Forelimb muscle (tissue), 1 donor: Measurements from ENCODE around the gene SETD2. TPM values are rescaled to one million over a fixed set of nuclear protein-coding genes. Genes with fewer than 3 reads are reported as not detected.
A peak's percentile ranks its signal among the peaks of the same experiment; 100 is the strongest.

Experiments used
- DNase-seq: peaks from one replicate; pipeline ENCODE4 v3.0.0-alpha.2; 2013; ENCODE audit warnings: low read depth
- polyA plus RNA-seq: library from polyadenylated mRNA; unstranded; fragments of 120-200 nt; gene quantifications from one replicate; pipeline ENCODE4 v1.2.1, GENCODE V29; 2013; ENCODE audit not compliant: insufficient read length

The SETD2 gene
- polyA plus RNA-seq, 1 donor = 29.6 TPM

- DNase-seq = peak; percentile 56
Observed at GRCh38 chr3:47009225-47010110, 154.4 kb downstream of the SETD2 start.

- no peak for DNase-seq
Observed at GRCh38 chr3:47008851-47009224, 155.1 kb downstream of the SETD2 start.

DNA sequence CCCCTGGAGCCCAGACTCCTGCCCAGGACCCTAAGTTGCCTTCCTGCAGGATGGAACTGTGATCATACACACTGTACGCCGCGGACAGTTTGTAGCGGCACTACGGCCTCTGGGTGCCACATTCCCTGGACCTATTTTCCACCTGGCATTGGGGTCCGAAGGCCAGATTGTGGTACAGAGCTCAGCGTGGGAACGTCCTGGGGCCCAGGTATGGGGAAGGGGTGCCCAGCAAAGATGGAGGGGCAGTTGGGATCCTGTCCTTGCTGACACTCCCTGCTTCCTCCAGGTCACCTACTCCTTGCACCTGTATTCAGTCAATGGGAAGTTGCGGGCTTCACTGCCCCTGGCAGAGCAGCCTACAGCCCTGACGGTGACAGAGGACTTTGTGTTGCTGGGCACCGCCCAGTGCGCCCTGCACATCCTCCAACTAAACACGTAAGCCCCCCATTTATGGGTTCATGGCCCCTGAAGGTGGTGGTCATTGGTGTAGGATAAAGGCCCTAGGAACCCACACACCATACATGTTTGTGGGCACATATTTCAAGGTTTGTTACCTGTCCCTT lies 155.6 kb downstream of the SETD2 start:
- DNase-seq = no peak

GRCh38 chr3:47007482-47008233 lies 156.3 kb downstream of the SETD2 start:
- no peak for DNase-seq

DNA sequence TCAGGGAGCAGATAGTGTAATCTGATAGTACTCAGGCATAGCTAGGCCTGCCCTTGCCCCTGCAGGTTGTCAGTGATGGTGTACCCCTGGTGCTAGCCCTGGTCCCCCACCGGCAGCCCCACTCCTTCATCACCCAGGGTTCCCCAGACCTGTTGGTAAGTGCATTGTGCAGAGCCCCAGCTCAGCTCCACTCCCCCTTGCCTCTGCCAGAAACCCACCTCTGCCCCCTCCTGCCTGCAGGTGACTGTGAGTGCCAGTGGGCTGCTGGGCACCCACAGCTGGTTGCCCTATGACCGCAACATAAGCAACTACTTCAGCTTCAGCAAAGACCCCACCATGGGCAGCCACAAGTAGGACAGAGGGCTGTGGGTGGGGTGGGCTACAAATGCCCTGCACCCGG lies 156.9 kb downstream of the SETD2 start:
- no peak for DNase-seq

DNA sequence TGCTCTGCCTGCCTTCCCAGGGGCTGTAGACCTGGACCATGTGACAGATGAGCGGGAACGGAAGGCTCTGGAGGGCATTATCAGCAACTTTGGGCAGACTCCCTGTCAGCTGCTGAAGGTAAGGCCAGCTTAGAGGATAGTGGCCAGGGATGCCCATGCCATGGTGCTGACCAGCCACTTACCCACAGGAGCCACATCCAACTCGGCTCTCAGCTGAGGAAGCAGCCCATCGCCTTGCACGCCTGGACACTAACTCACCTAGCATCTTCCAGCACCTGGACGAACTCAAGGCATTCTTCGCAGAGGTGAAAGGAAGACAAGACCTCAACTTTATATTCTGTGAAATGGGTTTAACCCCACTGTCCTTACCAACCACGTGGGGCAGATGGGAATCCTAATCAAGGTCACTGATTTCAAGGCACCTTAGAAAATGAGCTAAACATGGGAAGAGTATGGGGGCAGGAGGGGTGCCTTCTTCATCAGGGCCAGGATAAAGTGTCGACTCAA lies 157.7 kb downstream of the SETD2 start:
- DNase-seq = no peak

DNA sequence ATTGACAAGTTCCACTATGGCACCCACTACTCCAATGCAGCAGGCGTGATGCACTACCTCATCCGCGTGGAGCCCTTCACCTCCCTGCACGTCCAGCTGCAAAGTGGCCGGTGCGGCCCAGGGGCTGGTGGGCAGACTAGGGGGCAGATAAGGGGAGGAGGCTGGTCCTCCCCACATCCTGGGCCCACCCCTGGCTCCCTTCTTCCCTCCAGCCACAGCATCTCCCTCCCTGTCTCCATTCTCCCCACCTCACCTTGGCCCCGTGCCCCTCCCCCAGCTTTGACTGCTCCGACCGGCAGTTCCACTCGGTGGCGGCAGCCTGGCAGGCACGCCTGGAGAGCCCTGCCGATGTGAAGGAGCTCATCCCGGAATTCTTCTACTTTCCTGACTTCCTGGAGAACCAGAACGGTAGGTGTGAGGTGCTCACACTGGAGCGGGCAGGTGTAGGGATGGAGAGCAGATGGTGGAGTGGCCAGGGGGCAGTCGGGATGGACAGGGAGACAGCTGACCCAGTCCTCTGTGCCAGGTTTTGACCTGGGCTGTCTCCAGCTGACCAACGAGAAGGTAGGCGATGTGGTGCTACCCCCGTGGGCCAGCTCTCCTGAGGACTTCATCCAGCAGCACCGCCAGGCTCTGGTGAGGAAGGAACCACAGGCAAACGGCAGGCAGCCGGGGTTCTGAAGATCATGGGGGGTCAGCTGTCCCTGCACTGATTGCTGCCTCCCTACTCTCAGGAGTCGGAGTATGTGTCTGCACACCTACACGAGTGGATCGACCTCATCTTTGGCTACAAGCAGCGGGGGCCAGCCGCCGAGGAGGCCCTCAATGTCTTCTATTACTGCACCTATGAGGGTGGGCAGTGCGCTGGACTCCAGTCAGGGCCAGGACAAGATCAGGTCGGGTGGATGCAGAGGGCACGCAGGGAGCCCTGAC lies 158.4 kb downstream of the SETD2 start:
- DNase-seq = no peak

DNA sequence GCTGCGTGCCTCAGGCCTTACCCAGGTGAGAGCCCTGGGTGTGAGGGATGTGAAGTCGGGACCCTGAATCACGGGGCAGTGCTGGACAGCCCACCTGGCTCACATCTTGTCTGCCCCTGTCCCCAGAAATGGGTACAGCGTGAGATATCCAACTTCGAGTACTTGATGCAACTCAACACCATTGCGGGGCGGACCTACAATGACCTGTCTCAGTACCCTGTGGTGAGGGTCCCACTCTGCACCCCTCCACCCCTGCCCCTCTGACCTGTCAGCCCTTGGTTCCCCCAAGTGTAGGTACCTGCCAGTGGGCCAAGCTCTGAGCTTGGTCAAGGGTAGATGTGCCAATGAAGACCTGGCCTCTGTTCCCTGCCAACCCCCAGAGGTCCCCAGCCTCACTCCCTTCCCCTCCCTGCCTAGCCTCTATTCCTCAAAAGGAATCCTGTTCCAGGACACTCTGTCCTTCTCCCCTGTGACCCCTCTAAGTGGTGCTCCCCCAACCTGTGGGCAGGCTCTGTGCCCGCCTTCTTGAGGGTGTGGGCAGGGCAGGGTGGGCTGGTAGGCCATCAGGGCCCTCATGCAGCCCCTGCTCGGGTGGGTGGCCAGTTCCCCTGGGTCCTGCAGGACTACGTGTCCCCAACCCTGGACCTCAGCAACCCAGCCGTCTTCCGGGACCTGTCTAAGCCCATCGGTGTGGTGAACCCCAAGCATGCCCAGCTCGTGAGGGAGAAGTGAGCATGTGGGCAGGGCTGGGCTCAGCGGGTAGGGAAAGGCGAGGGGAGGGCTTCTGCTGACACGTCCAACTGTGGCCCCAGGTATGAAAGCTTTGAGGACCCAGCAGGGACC lies 159.3 kb downstream of the SETD2 start:
- DNase-seq = no peak

GRCh38 chr3:47003461-47004368 lies 160.2 kb downstream of the SETD2 start:
- no peak for DNase-seq

DNA sequence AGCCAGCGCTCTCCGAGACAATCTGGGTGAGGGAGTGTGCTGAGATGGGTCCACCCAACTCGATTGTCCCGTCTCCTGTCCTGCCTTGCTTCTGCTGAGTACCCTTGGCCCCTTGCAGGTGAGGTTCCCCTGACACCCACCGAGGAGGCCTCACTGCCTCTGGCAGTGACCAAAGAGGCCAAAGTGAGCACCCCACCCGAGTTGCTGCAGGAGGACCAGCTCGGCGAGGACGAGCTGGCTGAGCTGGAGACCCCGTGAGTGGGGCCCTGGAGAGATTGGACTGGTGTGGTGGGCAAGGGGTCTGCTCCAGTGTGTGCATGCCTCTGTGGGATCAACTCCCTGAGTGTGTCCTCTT lies 160.9 kb downstream of the SETD2 start:
- DNase-seq = no peak

DNA sequence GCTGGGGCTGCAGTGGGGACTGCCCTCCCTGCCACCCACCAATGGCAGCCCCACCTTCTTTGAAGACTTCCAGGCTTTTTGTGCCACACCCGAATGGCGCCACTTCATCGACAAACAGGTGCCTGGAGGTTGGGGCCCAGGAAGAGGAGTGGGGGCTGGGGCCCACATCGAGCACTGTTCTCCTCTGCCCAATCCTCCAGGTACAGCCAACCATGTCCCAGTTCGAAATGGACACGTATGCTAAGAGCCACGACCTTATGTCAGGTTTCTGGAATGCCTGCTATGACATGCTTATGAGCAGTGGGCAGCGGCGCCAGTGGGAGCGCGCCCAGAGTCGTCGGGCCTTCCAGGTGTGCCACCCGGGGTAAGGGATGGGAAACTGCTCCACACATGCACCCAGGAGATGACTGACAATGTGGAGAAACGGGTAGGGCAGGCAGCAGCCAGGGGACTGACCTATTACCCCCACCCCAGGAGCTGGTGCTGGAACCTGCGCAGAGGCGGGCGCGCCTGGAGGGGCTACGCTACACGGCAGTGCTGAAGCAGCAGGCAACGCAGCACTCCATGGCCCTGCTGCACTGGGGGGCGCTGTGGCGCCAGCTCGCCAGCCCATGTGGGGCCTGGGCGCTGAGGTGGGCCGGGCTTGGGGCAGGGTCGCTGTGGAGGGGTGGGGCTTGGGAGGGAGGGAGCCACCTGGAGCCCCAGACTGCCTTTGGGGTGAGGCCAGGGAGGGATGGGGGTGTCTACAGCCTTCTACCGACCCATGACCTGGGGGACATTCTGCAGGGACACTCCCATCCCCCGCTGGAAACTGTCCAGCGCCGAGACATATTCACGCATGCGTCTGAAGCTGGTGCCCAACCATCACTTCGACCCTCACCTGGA lies 161.5 kb downstream of the SETD2 start:
- no peak for DNase-seq

DNA sequence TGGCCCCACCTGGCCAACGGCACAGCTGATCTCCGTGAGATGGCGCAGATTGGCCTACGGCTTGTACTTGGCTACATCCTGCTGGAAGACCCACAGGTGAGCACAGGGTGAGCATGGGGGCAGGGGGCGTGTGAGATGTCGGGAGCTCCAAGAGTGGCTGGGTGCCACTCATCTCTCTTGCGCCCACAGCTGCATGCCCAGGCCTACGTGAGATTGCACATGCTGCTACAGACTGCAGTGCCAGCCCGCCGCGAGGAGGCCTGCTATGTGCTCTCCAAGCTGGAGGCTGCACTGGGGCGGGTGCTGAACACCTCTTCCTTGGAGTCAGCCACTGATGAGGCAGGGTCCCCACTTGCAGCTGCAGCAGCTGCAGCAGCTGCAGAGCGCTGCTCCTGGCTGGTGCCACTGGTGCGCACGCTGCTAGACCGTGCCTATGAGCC lies 162.2 kb downstream of the SETD2 start:
- DNase-seq = no peak

- no peak for DNase-seq
Observed at GRCh38 chr3:47000922-47001730, 162.8 kb downstream of the SETD2 start.

GRCh38 chr3:47000198-47000815 lies 163.6 kb downstream of the SETD2 start:
- DNase-seq = no peak

DNA sequence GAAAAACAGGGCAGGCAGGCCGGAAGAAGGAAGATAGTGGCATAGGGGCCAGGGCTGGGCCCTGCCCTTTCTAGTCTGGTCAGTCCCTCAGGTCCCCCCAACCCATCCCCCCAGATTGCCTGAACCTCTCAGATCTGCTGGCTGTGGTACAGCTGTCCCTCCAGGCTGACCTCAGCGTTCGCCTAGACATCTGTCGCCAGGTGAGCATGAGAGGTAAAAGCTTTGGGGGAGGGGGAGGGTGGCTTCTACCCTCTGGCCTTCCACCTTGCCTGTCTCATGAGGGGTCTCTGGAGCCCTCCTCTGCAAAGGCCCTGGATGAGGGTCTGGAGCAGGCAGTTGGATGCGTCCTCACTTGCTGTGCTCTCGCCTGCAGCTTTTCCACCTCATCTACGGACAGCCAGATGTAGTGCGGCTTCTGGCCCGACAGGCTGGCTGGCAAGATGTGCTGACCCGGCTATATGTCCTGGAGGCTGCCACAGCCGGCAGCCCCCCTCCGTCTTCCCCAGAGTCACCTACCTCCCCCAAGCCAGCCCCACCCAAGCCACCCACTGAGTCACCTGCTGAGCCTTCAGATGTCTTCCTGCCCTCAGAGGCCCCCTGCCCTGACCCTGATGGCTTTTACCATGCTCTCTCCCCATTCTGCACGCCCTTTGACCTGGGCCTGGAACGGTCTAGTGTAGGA lies 164.3 kb downstream of the SETD2 start:
- no peak for DNase-seq

- no peak for DNase-seq
Observed at GRCh38 chr3:46998852-46999515, 164.9 kb downstream of the SETD2 start.
